Mucosa of descending colon (tissue), 3 donors: ENCODE measurements around the gene MYL3. TPM values are rescaled to one million over a fixed set of nuclear protein-coding genes. Genes with fewer than 3 reads are reported as not detected.

ENCODE experiments used
- ATAC-seq: fragments of 200-7000 bp; cut with Tn5 transposase; one replicate; pipeline ENCODE4 v1.9.1; 2020; ENCODE audit warnings: mild to moderate bottlenecking, moderate library complexity
- DNase-seq, 3 donors: peaks; one replicate each; pipeline ENCODE4 v3.0.0-alpha.2; 2020
- H3K36me3 ChIP-seq: fragments of 200-600 bp; one replicate; pipeline ENCODE4 v1.8.0; 2021; ENCODE audit warnings: low read depth, mild to moderate bottlenecking
- H3K4me1 ChIP-seq: fragments of 200-600 bp; one replicate; pipeline ENCODE4 v1.8.0; 2021; ENCODE audit warnings: low read depth, mild to moderate bottlenecking
- H3K4me3 ChIP-seq: fragments of 200-600 bp; one replicate; pipeline ENCODE4 v1.8.0; 2021; ENCODE audit warnings: mild to moderate bottlenecking
- H3K9me3 ChIP-seq: fragments of 200-600 bp; one replicate; pipeline ENCODE4 v1.8.0; 2021; ENCODE audit warnings: mild to moderate bottlenecking
- CTCF ChIP-seq: fragments of 200-600 bp; IDR thresholded peaks from one replicate; pipeline ENCODE4 v1.8.0; 2022; ENCODE audit warnings: antibody characterized with exemption, mild to moderate bottlenecking
- intact Hi-C, 2 donors: fragments of 100-400 bp; cut with DNase I in 1 of 2; cut with micrococcal nuclease in 1 of 2; formaldehyde crosslinking; loops; one replicate each; pipeline versions ENCODE4 v1.11.0 to v1.11.1; 2022; cut with DNase I, micrococcal nuclease
- total RNA-seq, 3 donors: library from RNA; stranded (reverse); fragmentation: NEBNext Ultra II Directional in 2 of 3; extraction: Animal tissue kit (Norgen Biotek cat#: 25700) in 2 of 3; gene quantifications; one replicate each; pipeline versions ENCODE4 v1.2.1 to v1.2.4, GENCODE V29; 2021 to 2023
- donor health status: DM: no; HTN: no; CAD: no; lungs with moderate emphysema.
- donor health status: DM: no; HTN: no; CAD: no.
- donor health status: DM: no; HTN: yes; CAD: no.

Gene MYL3
- total RNA-seq, 3 donors from 2014 or later = 0.32 to 3.1 (median 1.2) TPM

- H3K36me3 ChIP-seq = no peaks in the 10 kb centered on the region
- peaks cover 7% of the 10 kb centered on the region for H3K4me1 ChIP-seq
- intact Hi-C loops = loop anchor here in 1 of 2 donors (10.0 kb wide), 1 partner anchor 185 kb away; the partner anchor contains the start of gene TMIE
- H3K9me3 ChIP-seq = no peaks in the 10 kb centered on the region
- DNase-seq (no peak), ATAC-seq (no peak)
- H3K4me3 ChIP-seq = no peak overlapping the region
- no peak for TF ChIP-seq CTCF
Measured at GRCh38 chr3:46890132-46890531, 26.9 kb upstream of the MYL3 start.

- DNase-seq = no peak
- no peak for ATAC-seq
- Histone ChIP-seq H3K9me3 (no peaks in the 10 kb centered on the region), H3K4me3 (no peak overlapping the region), H3K36me3 (no peaks in the 10 kb centered on the region), H3K4me1 (peaks cover 7% of the 10 kb centered on the region)
- intact Hi-C loops = loop anchor here in 1 of 2 donors (10.0 kb wide), 1 partner anchor 185 kb away; the partner anchor contains the start of gene TMIE
- no peak for TF ChIP-seq CTCF
Measured at GRCh38 chr3:46889381-46890110, 26.3 kb upstream of the MYL3 start.

DNA sequence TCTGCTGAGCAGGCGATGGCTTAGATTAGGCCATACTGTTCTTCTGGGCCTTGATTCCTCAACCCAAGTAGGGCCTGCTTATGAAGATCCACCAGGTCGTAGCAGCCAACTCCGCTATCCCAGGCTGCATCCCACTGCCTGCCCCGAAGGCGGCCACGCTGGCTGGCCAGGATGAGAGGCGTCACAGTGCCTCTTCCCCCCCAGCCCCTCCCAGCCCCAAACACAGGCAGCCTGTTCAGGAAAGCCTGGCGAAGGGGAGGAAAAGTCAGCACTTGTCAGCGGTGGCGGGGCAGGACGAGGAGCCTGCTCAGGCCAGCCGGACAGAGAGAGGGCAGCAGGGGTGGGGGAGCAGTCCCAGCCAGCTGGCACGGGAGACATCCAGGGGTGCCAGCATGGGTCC, 25.5 kb upstream of the MYL3 start:
- intact Hi-C loops = no loop called here
- Histone ChIP-seq H3K4me3 (no peak overlapping the region), H3K9me3 (no peaks in the 10 kb centered on the region), H3K4me1 (peaks cover 7% of the 10 kb centered on the region), H3K36me3 (no peaks in the 10 kb centered on the region)
- ATAC-seq (no peak), DNase-seq (no peak)
- TF ChIP-seq CTCF = no peak

- no peak for TF ChIP-seq CTCF
- Histone ChIP-seq H3K4me1 (peaks cover 7% of the 10 kb centered on the region), H3K9me3 (no peaks in the 10 kb centered on the region), H3K36me3 (no peaks in the 10 kb centered on the region), H3K4me3 (no peak overlapping the region)
- intact Hi-C loops = no loop called here
- ATAC-seq (no peak), DNase-seq (no peak)
Measured at GRCh38 chr3:46887980-46888494, 24.8 kb upstream of the MYL3 start.

DNA sequence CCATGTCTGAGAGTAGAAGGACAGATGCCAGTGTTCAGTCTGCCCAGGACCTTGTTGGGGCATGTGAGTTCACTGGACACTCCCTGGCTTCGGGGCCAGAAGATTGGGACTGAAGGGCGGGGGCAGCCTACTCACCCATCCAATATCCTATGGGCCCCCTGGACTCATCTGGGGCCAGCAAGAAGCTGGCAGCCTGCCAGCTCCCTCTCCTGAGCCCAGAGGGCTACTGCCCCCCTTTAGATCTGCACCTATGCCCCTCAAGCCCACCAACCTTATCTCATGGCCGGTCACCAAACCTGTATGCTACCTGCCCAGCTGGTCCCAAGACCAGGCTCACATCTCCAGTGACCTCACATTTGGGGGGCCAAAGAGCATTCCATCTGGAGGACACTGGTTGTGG, 22.4 kb upstream of the MYL3 start:
- peaks cover 5% of the 10 kb centered on the region for H3K4me1 ChIP-seq
- H3K9me3 ChIP-seq = no peaks in the 10 kb centered on the region
- no peaks in the 10 kb centered on the region for H3K36me3 ChIP-seq
- DNase-seq = no peak
- ATAC-seq = no peak
- no peak overlapping the region for H3K4me3 ChIP-seq
- intact Hi-C loops = no loop called here
- no peak for TF ChIP-seq CTCF
